ENCODE data around the gene MEF2C. TPM values are rescaled to one million over a fixed set of nuclear protein-coding genes. Genes with fewer than 3 reads are reported as not detected.

The MEF2C gene
- total and polyA plus RNA-seq, 2 donors: 8.0 to 12.8 TPM

DNA sequence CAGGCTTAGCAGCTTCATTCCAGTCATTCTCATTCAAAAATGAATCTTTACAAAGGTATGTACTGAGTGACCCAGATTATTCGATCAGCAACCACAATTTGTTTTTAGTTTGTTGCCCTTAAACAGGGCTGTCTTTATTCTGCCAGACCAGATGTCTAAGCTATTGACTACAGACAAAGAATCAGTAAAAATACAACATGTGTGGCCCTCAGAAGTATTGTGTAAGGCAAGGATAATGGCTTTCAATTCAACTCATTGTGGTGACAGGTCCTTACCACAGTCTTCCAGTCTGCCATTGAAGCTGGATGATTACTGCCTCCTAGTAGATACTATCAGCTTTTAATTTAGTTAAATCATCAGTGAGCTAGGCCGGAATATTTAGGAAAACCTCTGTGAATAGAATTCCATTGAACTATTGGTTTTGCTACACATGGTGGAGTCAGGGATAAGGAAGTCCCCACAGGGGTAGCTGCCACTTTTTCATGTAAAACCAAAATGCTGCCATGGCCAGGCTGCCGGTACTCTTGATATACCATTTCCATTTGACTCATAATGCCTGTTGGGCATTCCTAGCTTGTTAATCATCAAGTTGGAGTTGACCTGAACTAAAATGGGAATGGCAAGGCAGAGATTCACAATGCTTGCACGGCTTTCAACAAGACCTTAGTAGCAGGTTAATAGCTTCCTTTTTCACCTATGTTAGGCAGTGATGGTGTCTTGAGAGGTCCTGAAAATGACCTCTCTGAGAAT lies 175.6 kb downstream of the MEF2C start:
- Histone ChIP-seq H3K4me1 (ENCODE audit: control insufficient read depth in 2 of 2, insufficient read depth in 2 of 2, low read length in 2 of 2) (no peaks in the 10 kb centered on the region), H3K27ac (ENCODE audit: low read depth in 1 of 2, low read length in 1 of 2) (no peak overlapping the region), H3K36me3 (ENCODE audit: control insufficient read depth in 2 of 2, insufficient read depth in 2 of 2, low read length in 1 of 2) (no peaks in the 10 kb centered on the region), H3K4me3 (ENCODE audit: low read length in 2 of 2) (no peak overlapping the region), H3K27me3 (ENCODE audit: control insufficient read depth in 2 of 2, insufficient read depth in 1 of 2, low read length in 1 of 2) (peaks cover 0 to 4% of the 10 kb centered on the region in 2 donors), H3K9me3 (ENCODE audit: control insufficient read depth in 2 of 2, insufficient read depth in 1 of 2, low read length in 1 of 2) (no peaks in the 10 kb centered on the region)
- no peak for DNase-seq (ENCODE audit: low read depth in 6 of 9, low spot score in 9 of 9)
- WGBS: 95% methylated on average over 4 of the region's 4 CpGs

DNA sequence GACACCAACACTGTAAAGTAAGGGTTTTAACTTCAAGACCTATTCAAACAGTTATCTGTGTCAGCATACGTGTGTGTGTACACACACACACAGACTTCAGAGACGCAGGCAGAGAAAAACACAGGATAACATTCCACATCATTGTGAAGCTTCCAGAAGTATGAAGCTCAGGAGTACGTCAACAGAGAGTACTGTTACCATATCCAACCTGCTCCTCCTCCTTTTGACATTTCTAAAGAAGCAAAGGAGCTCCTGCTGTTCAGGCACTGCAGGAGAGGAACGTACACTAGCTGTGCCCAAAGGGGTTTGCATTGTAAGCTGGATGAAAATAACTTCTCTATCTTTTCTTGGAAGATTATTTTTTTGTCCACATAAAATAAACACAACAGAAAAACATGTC lies 180.7 kb downstream of the MEF2C start:
- 89% methylated on average over 4 of the region's 4 CpGs for WGBS
- Histone ChIP-seq H3K27me3 (ENCODE audit: control insufficient read depth in 2 of 2, insufficient read depth in 1 of 2, low read length in 1 of 2) (peaks cover 3 to 19% of the 10 kb centered on the region in 2 donors), H3K4me3 (ENCODE audit: low read length in 2 of 2) (no peak overlapping the region)

DNA sequence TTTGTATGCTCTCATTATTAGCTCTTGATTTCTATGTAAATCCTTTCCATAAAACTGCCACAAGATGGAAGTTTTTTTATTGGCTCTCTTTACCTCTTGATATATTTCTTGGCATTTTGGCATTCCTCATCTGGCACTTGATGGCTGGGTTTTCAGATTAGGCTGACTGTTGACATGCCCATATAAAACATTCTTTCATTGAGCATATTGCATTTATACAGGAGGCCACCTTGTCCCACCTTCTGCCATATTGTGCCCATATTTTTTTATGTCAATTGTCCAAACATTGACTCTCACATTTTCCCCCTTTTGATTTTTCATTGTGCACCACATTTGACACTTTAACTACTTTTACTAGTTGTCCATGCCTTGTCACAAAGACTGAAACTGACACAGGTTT lies 182.9 kb downstream of the MEF2C start:
- Histone ChIP-seq H3K4me3 (ENCODE audit: low read length in 2 of 2) (no peak overlapping the region), H3K9me3 (ENCODE audit: control insufficient read depth in 2 of 2, insufficient read depth in 1 of 2, low read length in 1 of 2) (peaks cover 1 to 3% of the 10 kb centered on the region in 2 donors), H3K4me1 (ENCODE audit: control insufficient read depth in 2 of 2, insufficient read depth in 2 of 2, low read length in 2 of 2) (no peaks in the 10 kb centered on the region), H3K27me3 (ENCODE audit: control insufficient read depth in 2 of 2, insufficient read depth in 1 of 2, low read length in 1 of 2) (peaks cover 9 to 38% of the 10 kb centered on the region in 2 donors), H3K36me3 (ENCODE audit: control insufficient read depth in 2 of 2, insufficient read depth in 2 of 2, low read length in 1 of 2) (no peaks in the 10 kb centered on the region), H3K27ac (ENCODE audit: low read depth in 1 of 2, low read length in 1 of 2) (no peak overlapping the region)
- DNase-seq (ENCODE audit: low read depth in 6 of 9, low spot score in 9 of 9): no peak

More for the DNA sequence above, 180.7 kb downstream of the MEF2C start:
- no peaks in the 10 kb centered on the region for H3K36me3 ChIP-seq (ENCODE audit: control insufficient read depth in 2 of 2, insufficient read depth in 2 of 2, low read length in 1 of 2)
- H3K4me1 ChIP-seq (ENCODE audit: control insufficient read depth in 2 of 2, insufficient read depth in 2 of 2, low read length in 2 of 2): no peaks in the 10 kb centered on the region
- DNase-seq (ENCODE audit: low read depth in 6 of 9, low spot score in 9 of 9): no peak
- no peaks in the 10 kb centered on the region for H3K9me3 ChIP-seq (ENCODE audit: control insufficient read depth in 2 of 2, insufficient read depth in 1 of 2, low read length in 1 of 2)
- no peak overlapping the region for H3K27ac ChIP-seq (ENCODE audit: low read depth in 1 of 2, low read length in 1 of 2)

DNA sequence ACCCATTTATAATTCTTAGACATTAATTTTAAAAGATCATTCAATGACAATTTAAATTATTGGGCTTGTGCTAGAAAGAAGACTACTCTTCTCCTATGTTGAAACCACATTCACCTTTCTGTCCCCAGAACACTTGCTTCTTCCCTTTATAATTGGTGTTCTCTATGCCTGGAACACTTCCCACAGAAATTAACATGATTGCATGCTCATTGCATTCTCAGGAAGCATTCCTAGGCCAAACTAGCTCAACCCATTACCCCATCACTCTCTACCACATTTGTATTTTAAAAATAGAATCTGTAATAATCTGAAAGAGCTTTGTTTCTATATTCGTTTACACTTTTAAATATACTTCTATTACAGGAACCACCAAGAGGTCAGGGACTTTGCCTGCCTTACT lies 184.7 kb downstream of the MEF2C start:
- no peak overlapping the region for H3K27ac ChIP-seq (ENCODE audit: low read depth in 1 of 2, low read length in 1 of 2)
- H3K36me3 ChIP-seq (ENCODE audit: control insufficient read depth in 2 of 2, insufficient read depth in 2 of 2, low read length in 1 of 2): no peaks in the 10 kb centered on the region
- peaks cover 26 to 56% of the 10 kb centered on the region in 2 donors for H3K27me3 ChIP-seq (ENCODE audit: control insufficient read depth in 2 of 2, insufficient read depth in 1 of 2, low read length in 1 of 2)
- WGBS: 76% methylated on average over 1 of the region's 1 CpG
- H3K9me3 ChIP-seq (ENCODE audit: control insufficient read depth in 2 of 2, insufficient read depth in 1 of 2, low read length in 1 of 2): peaks cover 1 to 4% of the 10 kb centered on the region in 2 donors
- DNase-seq (ENCODE audit: low read depth in 6 of 9, low spot score in 9 of 9): no peak
- no peak overlapping the region for H3K4me3 ChIP-seq (ENCODE audit: low read length in 2 of 2)
- no peaks in the 10 kb centered on the region for H3K4me1 ChIP-seq (ENCODE audit: control insufficient read depth in 2 of 2, insufficient read depth in 2 of 2, low read length in 2 of 2)

DNA sequence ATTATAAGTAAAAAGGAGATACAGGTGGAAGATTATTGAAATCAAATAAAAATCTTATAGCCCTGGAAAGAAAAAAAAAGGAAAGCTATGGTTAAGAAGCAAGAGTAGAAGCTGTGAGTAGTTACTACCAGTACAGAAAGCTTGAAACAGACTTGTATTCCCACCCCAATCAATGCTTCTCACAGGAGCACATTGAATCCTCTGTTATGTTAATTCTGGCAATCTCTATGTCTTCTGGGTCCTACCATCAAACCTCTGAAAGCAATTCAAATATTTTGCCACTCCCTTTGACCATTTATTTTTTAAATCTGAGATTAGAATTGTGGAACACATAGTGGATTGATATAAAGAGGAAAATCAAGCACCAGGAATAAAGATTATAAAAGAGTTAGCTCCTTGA lies 186.5 kb downstream of the MEF2C start:
- H3K27ac ChIP-seq (ENCODE audit: low read depth in 1 of 2, low read length in 1 of 2): no peak overlapping the region
- H3K4me3 ChIP-seq (ENCODE audit: low read length in 2 of 2): no peak overlapping the region
- H3K9me3 ChIP-seq (ENCODE audit: control insufficient read depth in 2 of 2, insufficient read depth in 1 of 2, low read length in 1 of 2): peaks cover 1 to 4% of the 10 kb centered on the region in 2 donors
- no peak for DNase-seq (ENCODE audit: low read depth in 6 of 9, low spot score in 9 of 9)
- H3K4me1 ChIP-seq (ENCODE audit: control insufficient read depth in 2 of 2, insufficient read depth in 2 of 2, low read length in 2 of 2): no peaks in the 10 kb centered on the region
- H3K27me3 ChIP-seq (ENCODE audit: control insufficient read depth in 2 of 2, insufficient read depth in 1 of 2, low read length in 1 of 2): peaks cover 41 to 74% of the 10 kb centered on the region in 2 donors
- no peaks in the 10 kb centered on the region for H3K36me3 ChIP-seq (ENCODE audit: control insufficient read depth in 2 of 2, insufficient read depth in 2 of 2, low read length in 1 of 2)

DNA sequence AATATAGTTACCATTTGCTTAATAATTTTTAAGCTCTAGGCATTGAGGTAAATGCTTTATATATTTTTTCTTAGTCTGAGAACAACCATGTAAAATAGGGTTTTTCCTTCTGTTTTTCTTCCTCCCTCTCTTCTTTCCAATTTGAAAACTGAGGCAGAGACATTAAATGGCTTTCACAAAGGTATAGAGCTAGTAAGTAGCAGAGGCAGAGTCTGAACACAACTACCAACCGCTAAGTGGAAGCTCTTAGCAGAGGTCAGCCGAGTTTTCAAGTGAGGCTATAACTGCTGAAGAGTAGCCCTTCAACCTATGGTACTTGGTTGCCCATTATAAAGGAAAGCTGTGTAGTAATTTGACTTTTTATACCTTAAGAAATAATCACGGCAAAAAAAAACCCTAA lies 187.1 kb downstream of the MEF2C start:
- no peak overlapping the region for H3K27ac ChIP-seq (ENCODE audit: low read depth in 1 of 2, low read length in 1 of 2)
- H3K27me3 ChIP-seq (ENCODE audit: control insufficient read depth in 2 of 2, insufficient read depth in 1 of 2, low read length in 1 of 2): peaks cover 46 to 80% of the 10 kb centered on the region in 2 donors
- H3K36me3 ChIP-seq (ENCODE audit: control insufficient read depth in 2 of 2, insufficient read depth in 2 of 2, low read length in 1 of 2): no peaks in the 10 kb centered on the region
- 16% methylated on average over 3 of the region's 3 CpGs for WGBS
- peaks cover 0 to 3% of the 10 kb centered on the region in 2 donors for H3K4me1 ChIP-seq (ENCODE audit: control insufficient read depth in 2 of 2, insufficient read depth in 2 of 2, low read length in 2 of 2)
- no peak overlapping the region for H3K4me3 ChIP-seq (ENCODE audit: low read length in 2 of 2)
- no peak for DNase-seq (ENCODE audit: low read depth in 6 of 9, low spot score in 9 of 9)
- peaks cover 1 to 4% of the 10 kb centered on the region in 2 donors for H3K9me3 ChIP-seq (ENCODE audit: control insufficient read depth in 2 of 2, insufficient read depth in 1 of 2, low read length in 1 of 2)

DNA sequence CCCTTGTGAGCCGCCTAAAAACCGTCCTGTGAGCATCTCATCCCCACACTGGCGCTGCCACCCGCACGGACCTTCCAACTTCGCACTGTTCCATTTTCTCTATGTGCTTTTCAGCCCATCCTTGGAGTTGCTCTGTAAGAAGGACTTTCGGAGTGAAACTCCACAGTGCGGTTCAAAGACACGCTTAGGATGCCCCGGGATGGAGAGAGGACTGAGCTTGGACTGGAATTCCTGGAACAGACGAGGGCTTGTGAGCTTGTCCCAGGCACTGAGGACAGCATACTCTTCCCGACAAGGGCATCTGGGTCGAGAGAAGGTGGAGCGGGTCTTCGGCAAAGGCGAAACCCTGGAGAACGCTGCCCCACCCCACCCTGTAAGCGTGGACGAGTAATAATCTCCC lies 187.8 kb downstream of the MEF2C start:
- no peak overlapping the region for H3K4me3 ChIP-seq (ENCODE audit: low read length in 2 of 2)
- peaks cover 0 to 10% of the 10 kb centered on the region in 2 donors for H3K4me1 ChIP-seq (ENCODE audit: control insufficient read depth in 2 of 2, insufficient read depth in 2 of 2, low read length in 2 of 2)
- peaks cover 1 to 4% of the 10 kb centered on the region in 2 donors for H3K9me3 ChIP-seq (ENCODE audit: control insufficient read depth in 2 of 2, insufficient read depth in 1 of 2, low read length in 1 of 2)
- WGBS: 12% methylated on average over 19 of the region's 19 CpGs
- no peak for DNase-seq (ENCODE audit: low read depth in 6 of 9, low spot score in 9 of 9)
- H3K27me3 ChIP-seq (ENCODE audit: control insufficient read depth in 2 of 2, insufficient read depth in 1 of 2, low read length in 1 of 2): peaks cover 53 to 87% of the 10 kb centered on the region in 2 donors
- H3K36me3 ChIP-seq (ENCODE audit: control insufficient read depth in 2 of 2, insufficient read depth in 2 of 2, low read length in 1 of 2): no peaks in the 10 kb centered on the region
- no peak overlapping the region for H3K27ac ChIP-seq (ENCODE audit: low read depth in 1 of 2, low read length in 1 of 2)

DNA sequence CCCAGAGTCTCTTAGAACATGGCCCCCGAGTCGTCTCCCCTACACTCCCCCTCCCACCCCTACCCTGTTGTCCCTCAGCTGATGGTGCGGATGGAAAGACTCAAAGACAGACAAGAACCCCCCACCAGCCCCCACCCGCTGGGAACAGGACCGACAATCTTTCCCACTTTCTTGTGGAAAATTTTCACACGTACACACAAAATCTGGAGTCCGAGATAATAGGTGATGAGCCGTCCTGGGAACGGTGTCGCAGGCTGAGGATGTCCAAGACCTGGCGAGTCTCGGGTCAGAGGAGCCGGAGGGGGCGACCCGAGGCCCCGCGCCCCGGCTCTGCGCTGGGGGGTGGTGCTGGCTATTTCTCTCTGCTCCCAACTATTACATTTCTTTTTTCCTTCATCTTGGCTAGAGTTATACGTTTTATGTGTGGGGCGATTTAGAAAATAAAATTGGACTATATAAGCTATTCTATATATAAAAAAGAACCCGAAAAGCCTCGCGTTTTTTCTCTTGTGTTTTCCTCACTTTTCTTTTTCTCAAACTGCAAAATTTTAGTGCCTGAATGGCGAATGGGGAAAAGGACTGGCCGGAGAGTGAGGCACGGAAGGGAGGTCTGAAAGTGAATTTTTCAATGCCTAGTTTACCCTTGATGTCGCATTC lies 188.8 kb downstream of the MEF2C start:
- H3K4me3 ChIP-seq (ENCODE audit: low read length in 2 of 2): no peak overlapping the region
- H3K27ac ChIP-seq (ENCODE audit: low read depth in 1 of 2, low read length in 1 of 2): no peak overlapping the region
- no peak for DNase-seq (ENCODE audit: low read depth in 6 of 9, low spot score in 9 of 9)
- H3K36me3 ChIP-seq (ENCODE audit: control insufficient read depth in 2 of 2, insufficient read depth in 2 of 2, low read length in 1 of 2): no peaks in the 10 kb centered on the region
- H3K4me1 ChIP-seq (ENCODE audit: control insufficient read depth in 2 of 2, insufficient read depth in 2 of 2, low read length in 2 of 2): peaks cover 0 to 15% of the 10 kb centered on the region in 2 donors
- peaks cover 60 to 90% of the 10 kb centered on the region in 2 donors for H3K27me3 ChIP-seq (ENCODE audit: control insufficient read depth in 2 of 2, insufficient read depth in 1 of 2, low read length in 1 of 2)
- 11% methylated on average over 28 of the region's 28 CpGs for WGBS
- H3K9me3 ChIP-seq (ENCODE audit: control insufficient read depth in 2 of 2, insufficient read depth in 1 of 2, low read length in 1 of 2): peaks cover 1 to 4% of the 10 kb centered on the region in 2 donors

DNA sequence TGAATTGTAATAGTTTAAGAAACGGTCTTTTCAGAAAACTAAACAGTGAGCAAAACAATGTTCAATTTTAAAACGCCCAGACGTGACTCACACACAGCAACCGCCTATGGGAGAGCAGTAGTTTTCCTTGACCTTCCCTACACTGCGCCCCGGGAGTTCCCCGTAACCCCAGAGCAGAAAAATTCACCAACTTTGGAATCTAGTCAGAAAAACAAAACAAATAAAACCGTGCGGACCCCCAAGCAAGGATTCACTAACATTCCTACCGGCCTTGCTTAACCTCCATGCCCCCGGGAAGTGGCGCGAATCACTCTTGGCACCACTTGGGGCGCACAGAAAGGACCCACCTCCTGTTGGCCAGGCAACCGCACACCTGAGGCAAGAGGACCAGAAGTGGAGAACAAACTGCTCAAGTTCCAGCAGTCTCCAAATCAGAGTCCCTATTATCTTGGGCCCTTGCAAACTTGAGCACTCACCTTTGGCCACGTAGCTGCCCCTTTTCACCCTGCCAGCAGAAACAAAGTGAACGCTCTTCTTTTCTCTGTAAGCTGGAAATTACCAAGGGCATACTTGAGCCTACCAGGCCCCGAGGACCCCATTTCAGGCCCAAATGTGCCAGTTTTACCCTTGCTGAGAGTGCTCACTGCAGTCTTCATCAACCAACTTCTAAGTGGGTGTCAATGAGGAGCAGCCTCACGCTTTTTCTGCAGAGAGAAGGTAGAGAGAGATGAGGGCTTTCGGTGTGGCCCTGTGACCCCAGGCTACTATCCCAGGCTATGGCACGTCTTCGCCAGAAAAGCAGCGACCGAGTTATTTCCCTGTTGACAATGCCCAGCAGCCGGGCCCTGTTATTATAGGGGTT lies 189.7 kb downstream of the MEF2C start:
- Histone ChIP-seq H3K4me3 (ENCODE audit: low read length in 2 of 2) (no peak overlapping the region), H3K9me3 (ENCODE audit: control insufficient read depth in 2 of 2, insufficient read depth in 1 of 2, low read length in 1 of 2) (peaks cover 1 to 4% of the 10 kb centered on the region in 2 donors), H3K4me1 (ENCODE audit: control insufficient read depth in 2 of 2, insufficient read depth in 2 of 2, low read length in 2 of 2) (peaks cover 0 to 15% of the 10 kb centered on the region in 2 donors), H3K27ac (ENCODE audit: low read depth in 1 of 2, low read length in 1 of 2) (no peak overlapping the region), H3K27me3 (ENCODE audit: control insufficient read depth in 2 of 2, insufficient read depth in 1 of 2, low read length in 1 of 2) (peaks cover 67 to 96% of the 10 kb centered on the region in 2 donors), H3K36me3 (ENCODE audit: control insufficient read depth in 2 of 2, insufficient read depth in 2 of 2, low read length in 1 of 2) (no peaks in the 10 kb centered on the region)
- 14% methylated on average over 25 of the region's 25 CpGs for WGBS
- no peak for DNase-seq (ENCODE audit: low read depth in 6 of 9, low spot score in 9 of 9)
